Endodermal cell (in vitro differentiated cells): Measurements from ENCODE around the gene CREBBP. TPM values are rescaled to one million over a fixed set of nuclear protein-coding genes. Genes with fewer than 3 reads are reported as not detected.
A peak's percentile ranks its signal among the peaks of the same experiment; 100 is the strongest.

Experiments
- DNase-seq: peaks from one replicate; pipeline ENCODE4 v3.0.0-alpha.2; 2017
- H3K27ac ChIP-seq: 2 replicates; pipeline ENCODE4 v1.5.1; 2013; ENCODE audit warnings: mild to moderate bottlenecking, low read depth, low read length, moderate library complexity
- H3K27me3 ChIP-seq: 2 replicates; pipeline ENCODE4 v1.6.1; 2013; ENCODE audit warnings: mild to moderate bottlenecking, low read length, moderate library complexity; ENCODE audit not compliant: insufficient read depth, control insufficient read depth, poor library complexity, severe bottlenecking
- H3K36me3 ChIP-seq: 2 replicates; pipeline ENCODE4 v1.7.0; 2013; ENCODE audit warnings: mild to moderate bottlenecking, low read length, moderate library complexity; ENCODE audit not compliant: control insufficient read depth, insufficient read depth
- H3K4me1 ChIP-seq: one replicate; pipeline ENCODE4 v1.7.0; 2013; ENCODE audit warnings: low read length; ENCODE audit not compliant: control insufficient read depth, insufficient read depth
- H3K4me3 ChIP-seq: 2 replicates; pipeline ENCODE4 v1.5.1; 2013; ENCODE audit warnings: mild to moderate bottlenecking, low read length, moderate library complexity
- H3K9ac ChIP-seq: 2 replicates; pipeline ENCODE4 v1.6.1; 2013; ENCODE audit warnings: mild to moderate bottlenecking, low read length, moderate library complexity; ENCODE audit not compliant: poor library complexity, severe bottlenecking; ENCODE audit errors: extremely low read depth
- H3K9me3 ChIP-seq: 2 replicates; pipeline ENCODE4 v1.6.1; 2013; ENCODE audit warnings: mild to moderate bottlenecking, low read length, moderate library complexity; ENCODE audit not compliant: control insufficient read depth
- H3K27ac Mint-ChIP-seq: 2 replicates; pipeline ENCODE4 v1.8.0; 2020; ENCODE audit warnings: mixed read lengths
- H3K27me3 Mint-ChIP-seq: 2 replicates; pipeline ENCODE4 v1.8.0; 2021; ENCODE audit warnings: mild to moderate bottlenecking, mixed read lengths; ENCODE audit not compliant: insufficient read depth
- H3K36me3 Mint-ChIP-seq: 2 replicates; pipeline ENCODE4 v1.8.0; 2020; ENCODE audit warnings: low read depth, mixed read lengths
- H3K4me1 Mint-ChIP-seq: 2 replicates; pipeline ENCODE4 v1.8.0; 2020; ENCODE audit warnings: mixed read lengths
- H3K4me3 Mint-ChIP-seq: 2 replicates; pipeline ENCODE4 v1.8.0; 2020; ENCODE audit warnings: mild to moderate bottlenecking, moderate library complexity, mixed read lengths
- H3K9me3 Mint-ChIP-seq: 2 replicates; pipeline ENCODE4 v1.8.0; 2020; ENCODE audit warnings: mild to moderate bottlenecking, mixed read lengths
- WGBS, 2 experiments: methylation state at CpG; one replicate each; pipeline versions ENCODE4 v1.1.5 to v1.1.7; 2013; ENCODE audit warnings: missing lambda C conversion rate in 2 of 2, mixed read lengths in 1 of 2; ENCODE audit not compliant: insufficient coverage in 1 of 2, insufficient read length in 1 of 2; 5-methylcytosine and 5-hydroxymethylcytosine counted together
- total RNA-seq, 2 donors: library from RNA; stranded (reverse); fragmentation: NEBNext Ultra II Directional in 1 of 2; extraction: Animal tissue kit (Norgen Biotek cat#: 25700) in 1 of 2; gene quantifications; 2 replicates in 1 of 2; 3 replicates in 1 of 2; pipeline ENCODE4 v1.2.1, GENCODE V29; 2021
- TF ChIP-seq, protein P1 (sequence below): fragments of 200-600 bp; sonication (generic); conservative IDR thresholded peaks from 2 replicates; pipeline ENCODE4 v1.5.0; 2021; ENCODE audit warnings: antibody characterized with exemption, mild to moderate bottlenecking

The CREBBP gene
- total RNA-seq, 2 donors from 2014 or later: 71.1 to 103 TPM

DNA sequence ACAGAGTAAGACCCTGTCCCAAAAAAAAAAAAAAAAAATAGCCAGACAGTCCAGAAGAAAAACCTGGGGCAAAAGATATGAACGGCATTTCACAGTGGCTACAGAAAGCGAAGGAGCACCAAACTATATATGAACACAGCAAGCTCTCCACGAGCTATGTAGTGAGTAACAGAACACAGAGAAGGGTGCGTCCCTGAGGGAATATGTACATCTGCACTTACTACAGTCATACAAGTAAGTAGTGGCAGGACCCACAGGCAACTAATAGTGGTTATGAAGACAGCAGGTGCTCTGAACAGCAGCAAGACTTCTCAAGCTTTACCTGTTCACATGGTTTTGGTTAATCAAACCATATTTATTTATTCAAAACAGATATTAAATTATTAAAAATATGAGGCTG lies 179.0 kb downstream of the CREBBP start:
- Mint-ChIP-seq H3K27me3 (no peaks in the 10 kb centered on the region), H3K36me3 (peaks cover 30% of the 10 kb centered on the region), H3K4me3 (no peak overlapping the region), H3K27ac (no peak overlapping the region), H3K9me3 (peaks cover 1% of the 10 kb centered on the region), H3K4me1 (no peaks in the 10 kb centered on the region)
- DNase-seq: no peak
- Histone ChIP-seq H3K4me1 (no peaks in the 10 kb centered on the region), H3K36me3 (no peaks in the 10 kb centered on the region), H3K9me3 (no peaks in the 10 kb centered on the region), H3K9ac (no peak overlapping the region), H3K27me3 (no peaks in the 10 kb centered on the region), H3K4me3 (no peak overlapping the region), H3K27ac (no peak overlapping the region)
- 84 to 98% methylated on average over 4 of the region's 4 CpGs for WGBS, 2 experiments
- TF ChIP-seq, protein P1, sequence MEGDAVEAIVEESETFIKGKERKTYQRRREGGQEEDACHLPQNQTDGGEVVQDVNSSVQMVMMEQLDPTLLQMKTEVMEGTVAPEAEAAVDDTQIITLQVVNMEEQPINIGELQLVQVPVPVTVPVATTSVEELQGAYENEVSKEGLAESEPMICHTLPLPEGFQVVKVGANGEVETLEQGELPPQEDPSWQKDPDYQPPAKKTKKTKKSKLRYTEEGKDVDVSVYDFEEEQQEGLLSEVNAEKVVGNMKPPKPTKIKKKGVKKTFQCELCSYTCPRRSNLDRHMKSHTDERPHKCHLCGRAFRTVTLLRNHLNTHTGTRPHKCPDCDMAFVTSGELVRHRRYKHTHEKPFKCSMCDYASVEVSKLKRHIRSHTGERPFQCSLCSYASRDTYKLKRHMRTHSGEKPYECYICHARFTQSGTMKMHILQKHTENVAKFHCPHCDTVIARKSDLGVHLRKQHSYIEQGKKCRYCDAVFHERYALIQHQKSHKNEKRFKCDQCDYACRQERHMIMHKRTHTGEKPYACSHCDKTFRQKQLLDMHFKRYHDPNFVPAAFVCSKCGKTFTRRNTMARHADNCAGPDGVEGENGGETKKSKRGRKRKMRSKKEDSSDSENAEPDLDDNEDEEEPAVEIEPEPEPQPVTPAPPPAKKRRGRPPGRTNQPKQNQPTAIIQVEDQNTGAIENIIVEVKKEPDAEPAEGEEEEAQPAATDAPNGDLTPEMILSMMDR: no peak

DNA sequence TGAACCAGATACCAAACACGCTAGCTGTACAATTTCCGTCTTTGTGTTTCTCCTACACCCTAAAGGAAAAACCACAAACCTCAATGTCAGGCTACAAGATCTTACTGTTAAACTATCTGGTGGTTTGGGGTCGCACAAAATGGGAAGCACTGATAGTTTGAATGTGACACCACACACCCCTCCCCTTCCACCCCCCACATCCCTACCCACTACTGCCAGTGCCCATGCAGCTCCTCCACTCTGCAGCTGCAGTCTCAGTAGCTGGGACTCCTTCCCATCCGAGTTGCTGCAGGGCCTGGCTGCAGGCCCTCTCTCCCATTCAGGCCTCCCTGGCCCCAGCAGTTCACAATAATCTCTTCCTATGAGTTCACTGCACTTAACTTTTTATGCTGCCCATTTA lies 181.6 kb downstream of the CREBBP start:
- no peak for DNase-seq
- no peak overlapping the region for H3K4me3 ChIP-seq
- no peak overlapping the region for H3K4me3 Mint-ChIP-seq
- no peak overlapping the region for H3K9ac ChIP-seq
- H3K27me3 ChIP-seq: no peaks in the 10 kb centered on the region
- H3K27ac Mint-ChIP-seq: no peak overlapping the region
- H3K27ac ChIP-seq: no peak overlapping the region
- peaks cover 5% of the 10 kb centered on the region for H3K4me1 ChIP-seq
- H3K9me3 Mint-ChIP-seq: peaks cover 1% of the 10 kb centered on the region
- no peaks in the 10 kb centered on the region for H3K36me3 ChIP-seq
- WGBS, 2 experiments: 97 to 100% methylated on average over 3 to 4 of the region's 4 CpGs
- peaks cover 32% of the 10 kb centered on the region for H3K36me3 Mint-ChIP-seq
- TF ChIP-seq, protein P1: no peak
- no peaks in the 10 kb centered on the region for H3K27me3 Mint-ChIP-seq
- no peaks in the 10 kb centered on the region for H3K9me3 ChIP-seq
- H3K4me1 Mint-ChIP-seq: peaks cover 9% of the 10 kb centered on the region

DNA sequence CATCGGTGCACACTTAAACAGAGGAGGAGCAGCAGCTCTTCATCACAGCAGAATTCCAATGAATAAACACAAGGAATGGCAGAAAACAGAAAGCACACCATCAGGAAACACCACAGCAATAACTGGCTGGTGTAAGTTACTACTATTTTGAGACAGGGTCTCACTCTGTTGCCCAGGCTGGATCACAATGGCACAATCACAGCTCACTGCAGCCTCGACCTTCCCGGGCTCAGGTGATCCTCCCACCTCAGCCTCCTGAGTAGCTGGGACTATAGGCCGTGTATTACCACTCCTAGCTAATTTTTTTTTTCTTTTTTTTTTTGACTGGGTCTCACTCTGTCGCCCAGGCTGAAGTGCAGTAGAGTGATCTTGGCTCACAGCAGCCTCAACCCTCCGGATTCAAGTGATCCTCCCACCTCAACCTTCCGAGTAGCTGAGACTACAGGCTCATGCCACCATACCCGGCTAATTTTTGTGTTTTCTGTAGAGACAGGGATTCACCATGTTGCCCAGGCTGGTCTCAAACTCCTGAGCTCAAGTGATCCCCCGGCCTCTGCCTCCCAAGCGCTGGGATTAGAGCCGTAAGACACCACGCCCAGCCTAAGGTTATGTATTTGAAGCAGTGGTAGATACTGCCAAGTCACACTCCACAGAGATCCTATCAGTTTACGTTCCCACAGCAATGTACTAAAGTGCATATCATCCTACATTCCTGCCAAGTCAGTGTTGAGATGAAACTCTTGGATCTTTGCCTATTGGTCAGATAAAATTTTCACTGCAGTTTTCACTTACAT lies 183.9 kb downstream of the CREBBP start:
- no peaks in the 10 kb centered on the region for H3K36me3 ChIP-seq
- Mint-ChIP-seq H3K27me3 (no peaks in the 10 kb centered on the region), H3K27ac (peak overlapping the region; percentile 36), H3K36me3 (peaks cover 27% of the 10 kb centered on the region), H3K4me3 (no peak overlapping the region), H3K9me3 (peaks cover 1% of the 10 kb centered on the region), H3K4me1 (peaks cover 9% of the 10 kb centered on the region)
- TF ChIP-seq, protein P1: no peak
- H3K9me3 ChIP-seq: no peaks in the 10 kb centered on the region
- DNase-seq: no peak
- H3K4me1 ChIP-seq: peaks cover 5% of the 10 kb centered on the region
- no peak overlapping the region for H3K4me3 ChIP-seq
- no peak overlapping the region for H3K27ac ChIP-seq
- 84 to 97% methylated on average over 12 to 13 of the region's 13 CpGs for WGBS, 2 experiments
- no peak overlapping the region for H3K9ac ChIP-seq
- H3K27me3 ChIP-seq: no peaks in the 10 kb centered on the region
